NCI-H2227 treated with DMSO at 0.1 percent for 48 hours (cell line): Measurements from ENCODE around the gene GLB1L2.
"Not testable (repeated sequence)": the region's sequence is repeated elsewhere in the genome, so short reads cannot be mapped to it uniquely, and the experiment has no call there.

Experiments used
- DNase-seq: peaks from one replicate; lab custom pipeline; 2025; lab: John Stamatoyannopoulos, UW

GLB1L2 gene

GRCh38 chr11:134322553-134322952, 9.2 kb upstream of the GLB1L2 start:
- no peak for DNase-seq

GRCh38 chr11:134328433-134328832, 3.4 kb upstream of the GLB1L2 start:
- DNase-seq, result no peak

- DNase-seq, result no peak
Measured at GRCh38 chr11:134330611-134331353, 1.0 kb upstream of the GLB1L2 start.

- no peak for DNase-seq
Measured at GRCh38 chr11:134332189-134332631, 422 bp downstream of the GLB1L2 start.

- no peak for DNase-seq
Measured at GRCh38 chr11:134332782-134333181, 994 bp downstream of the GLB1L2 start.

GRCh38 chr11:134333312-134333711, 1.5 kb downstream of the GLB1L2 start:
- DNase-seq, result no peak

GRCh38 chr11:134333946-134334345, 2.2 kb downstream of the GLB1L2 start:
- DNase-seq, result no peak

- DNase-seq, result no peak
Measured at GRCh38 chr11:134334796-134335571, 3.2 kb downstream of the GLB1L2 start.

GRCh38 chr11:134337051-134337450, 5.3 kb downstream of the GLB1L2 start:
- DNase-seq, result no peak

GRCh38 chr11:134338068-134338467, 6.3 kb downstream of the GLB1L2 start:
- no peak for DNase-seq

- DNase-seq, result no peak
Measured at GRCh38 chr11:134338654-134339053, 6.9 kb downstream of the GLB1L2 start.

GRCh38 chr11:134339756-134340155, 8.0 kb downstream of the GLB1L2 start:
- DNase-seq, result no peak

GRCh38 chr11:134340354-134340964, 8.7 kb downstream of the GLB1L2 start:
- DNase-seq, result no peak

GRCh38 chr11:134341805-134342571, 10.2 kb downstream of the GLB1L2 start:
- no peak for DNase-seq

- DNase-seq, result no peak
Measured at GRCh38 chr11:134342572-134343340, 11.0 kb downstream of the GLB1L2 start.

GRCh38 chr11:134343646-134344045, 11.9 kb downstream of the GLB1L2 start:
- DNase-seq, result no peak

- DNase-seq, result not testable (repeated sequence)
Measured at GRCh38 chr11:134344497-134345236, 12.9 kb downstream of the GLB1L2 start.

- no peak for DNase-seq
Measured at GRCh38 chr11:134345237-134345550, 13.4 kb downstream of the GLB1L2 start.

- no peak for DNase-seq
Measured at GRCh38 chr11:134346101-134346975, 14.6 kb downstream of the GLB1L2 start.

GRCh38 chr11:134346976-134347350, 15.2 kb downstream of the GLB1L2 start:
- DNase-seq, result no peak
